A549 (cell line): Measurements from ENCODE around the gene VOPP1. TPM values are rescaled to one million over a fixed set of nuclear protein-coding genes. Genes with fewer than 3 reads are reported as not detected.

Experiments used
- ATAC-seq, 2 experiments: fragments of 200-7000 bp in 1 of 2; fragments of >200 bp in 1 of 2; cut with Nextera tagmentation in 1 of 2; cut with Tn5 transposase in 1 of 2; 3 replicates each; pipeline versions ENCODE4 v1.8.0 to v1.9.1; 2018 to 2020; ENCODE audit warnings: mild to moderate bottlenecking in 1 of 2, moderate library complexity in 1 of 2
- CTCF ChIA-PET: fragments of 300-600 bp; sonication (Branson Sonifier 250); formaldehyde crosslinking; extraction: SDS; loops from one replicate; lab custom pipeline; 2021; ENCODE audit warnings: antibody characterized with exemption, inconsistent platforms; lab: Yijun Ruan, JAX
- POLR2A ChIA-PET: fragments of 350-600 bp; formaldehyde crosslinking; extraction: SDS; loops from one replicate; lab custom pipeline; 2021; ENCODE audit warnings: antibody characterized with exemption, inconsistent platforms; lab: Yijun Ruan, JAX
- DNase-seq, 2 experiments: peaks; one replicate each; pipeline versions ENCODE4 v3.0.0 to v3.0.0-alpha.2; 2011 to 2016; ENCODE audit warnings: low read depth in 1 of 2, low spot score in 1 of 2
- FAIRE-seq: peaks from 2 replicates; lab custom pipeline; 2011; peaks lifted over from hg19 to GRCh38; lab: Jason Lieb, UNC
- H3K27ac ChIP-seq, 2 experiments: fragments of >200 bp; sonication (Bioruptor Twin); formaldehyde crosslinking; 3 replicates each; pipeline ENCODE4 v1.5.1; 2016 to 2017
- H3K4me1 ChIP-seq: fragments of >200 bp; sonication (Bioruptor Twin); formaldehyde crosslinking; 3 replicates; pipeline ENCODE4 v1.6.1; 2016
- H3K4me2 ChIP-seq: fragments of >200 bp; sonication (Bioruptor Twin); formaldehyde crosslinking; 3 replicates; pipeline ENCODE4 v1.6.1; 2016
- H3K4me3 ChIP-seq: fragments of >200 bp; sonication (Bioruptor Twin); formaldehyde crosslinking; 3 replicates; pipeline ENCODE4 v1.5.1; 2016
- H3K9me3 ChIP-seq: fragments of >200 bp; sonication (Bioruptor Twin); formaldehyde crosslinking; 3 replicates; pipeline ENCODE4 v1.6.1; 2016
- ATOH8 ChIP-seq: fragments of 250-450 bp; sonication (Bioruptor Pico); IDR thresholded peaks from 2 replicates; pipeline ENCODE4 v1.5.0; 2020; ENCODE audit warnings: low read depth, mild to moderate bottlenecking, moderate library complexity
- BHLHE40 ChIP-seq: IDR thresholded peaks from 2 replicates; pipeline ENCODE4 v1.6.1; 2012; ENCODE audit warnings: low read depth, low read length, inconsistent platforms
- CBX2 ChIP-seq: fragments of 200-600 bp; sonication (generic); IDR thresholded peaks from 2 replicates; pipeline ENCODE4 v1.6.1; 2016; ENCODE audit warnings: low read depth, mild to moderate bottlenecking, borderline replicate concordance
- CTCF ChIP-seq: fragments of >200 bp; sonication (Bioruptor Twin); formaldehyde crosslinking; IDR thresholded peaks from 3 replicates; pipeline ENCODE4 v1.5.1; 2016
- EP300 ChIP-seq, 2 experiments: fragments of >200 bp; sonication (Bioruptor Twin); formaldehyde crosslinking; IDR thresholded peaks; 2 replicates in 1 of 2; 3 replicates in 1 of 2; pipeline ENCODE4 v1.6.1; 2016 to 2017
- GATA3 ChIP-seq: IDR thresholded peaks from 2 replicates; pipeline ENCODE4 v1.6.1; 2012; ENCODE audit warnings: borderline replicate concordance
- HDAC2 ChIP-seq: fragments of 200-600 bp; sonication (generic); IDR thresholded peaks from 2 replicates; pipeline ENCODE4 v1.6.1; 2016
- HES2 ChIP-seq: fragments of >200 bp; sonication (Bioruptor Twin); formaldehyde crosslinking; IDR thresholded peaks from 2 replicates; pipeline ENCODE4 v1.6.1; 2016
- JUN ChIP-seq, 2 experiments: fragments of >200 bp; sonication (Bioruptor Twin); formaldehyde crosslinking; IDR thresholded peaks; 2 replicates in 1 of 2; 3 replicates in 1 of 2; pipeline ENCODE4 v1.6.1; 2016 to 2017
- MAFK ChIP-seq: fragments of 450-650 bp; IDR thresholded peaks from 2 replicates; pipeline ENCODE4 v1.6.1; 2014; ENCODE audit not compliant: partially characterized antibody
- MAX ChIP-seq: IDR thresholded peaks from 2 replicates; pipeline ENCODE4 v1.6.1; 2012
- MAZ ChIP-seq: fragments of 150-350 bp; IDR thresholded peaks from 2 replicates; pipeline ENCODE4 v1.6.1; 2014; ENCODE audit warnings: antibody characterized with exemption, low read depth, low read length, borderline replicate concordance
- PHF8 ChIP-seq: fragments of 200-600 bp; sonication (generic); IDR thresholded peaks from 2 replicates; pipeline ENCODE4 v1.6.1; 2016; ENCODE audit warnings: low read depth, mild to moderate bottlenecking, antibody characterized with exemption, moderate library complexity, borderline replicate concordance
- POLR2AphosphoS2 ChIP-seq: conservative IDR thresholded peaks from 2 replicates; pipeline ENCODE4 v1.6.1; 2012; ENCODE audit warnings: low read length, improper control_type of control experiment, inconsistent platforms
- RAD21 ChIP-seq, 2 experiments: fragments of >200 bp in 1 of 2; sonication (Bioruptor Twin) in 1 of 2; formaldehyde crosslinking in 1 of 2; IDR thresholded peaks in 1 of 2; conservative IDR thresholded peaks in 1 of 2; 2 replicates in 1 of 2; 3 replicates in 1 of 2; pipeline ENCODE4 v1.6.1; 2012 to 2018; ENCODE audit warnings: inconsistent platforms in 1 of 2
- RFX5 ChIP-seq: fragments of 450-650 bp; IDR thresholded peaks from 2 replicates; pipeline ENCODE4 v1.7.1; 2014; ENCODE audit warnings: antibody characterized with exemption, mild to moderate bottlenecking, moderate library complexity
- RNF2 ChIP-seq: fragments of 200-600 bp; sonication (generic); IDR thresholded peaks from 2 replicates; pipeline ENCODE4 v1.6.1; 2016; ENCODE audit warnings: low read depth, mild to moderate bottlenecking, antibody characterized with exemption, moderate library complexity, borderline replicate concordance
- SMC3 ChIP-seq: fragments of >200 bp; sonication (Bioruptor Twin); formaldehyde crosslinking; IDR thresholded peaks from 3 replicates; pipeline ENCODE4 v1.6.1; 2018; ENCODE audit warnings: inconsistent platforms
- WGBS: methylation state at CpG from one replicate; pipeline ENCODE4 v1.1.6; 2017; ENCODE audit errors: missing lambda C conversion rate; 5-methylcytosine and 5-hydroxymethylcytosine counted together
- polyA plus RNA-seq, 4 experiments: library from polyadenylated mRNA; depleted of rRNA in 3 of 4; stranded (reverse); fragments of >200 nt; fragmentation: RNase III in 1 of 4; extraction: RNeasy Plus Mini Kit Qiagen cat#74134 plus additional on column Dnase treatment in 1 of 4; gene quantifications; 2 replicates in 3 of 4; 3 replicates in 1 of 4; pipeline ENCODE4 v1.2.3, GENCODE V29; 2011 to 2017

Gene VOPP1
- polyA plus RNA-seq, 2 of the 4 experiments (the other 2 are of a cell fraction) = 68.1 to 73.4 TPM

- 0 out of 6 replicates have a peak overlapping the region, but pooled peaks of 1 of the 2 experiments have one; percentile 27 for H3K27ac ChIP-seq
- DNase-seq = no peak
Measured at GRCh38 chr7:55574051-55574717, 1.9 kb upstream of the VOPP1 start.

GRCh38 chr7:55573234-55573900, 1.1 kb upstream of the VOPP1 start:
- WGBS = 72% methylated on average over 9 of the region's 9 CpGs
- Histone ChIP-seq H3K4me3 (peak overlapping the region; percentile 63), H3K4me1 (peaks cover 33% of the 10 kb centered on the region), H3K9me3 (no peaks in the 10 kb centered on the region), H3K4me2 (peak overlapping the region; percentile 91), H3K27ac (peak overlapping the region; percentile 77 to 98)
- ChIA-PET POLR2A (interaction anchor here (1.2 to 1.4 kb wide), 2 partner anchors 208 kb away, joined by 3 to 5 read pairs; partner anchors contain the start of gene LANCL2), CTCF (interaction anchor here (0.6 to 2.0 kb wide), 5 partner anchors 10 to 544 kb away, joined by 3 to 8 read pairs (median 3); no protein-coding TSS in a partner anchor)
- no peak for FAIRE-seq
- no peak for TF ChIP-seq JUN (IDR thresholded peaks at IDR 0.05)
- TF ChIP-seq CTCF = no peak
- no peak for TF ChIP-seq POLR2AphosphoS2
- TF ChIP-seq ATOH8 = no peak
- TF ChIP-seq GATA3 = no peak
- no peak for TF ChIP-seq RAD21 (conservative IDR thresholded peaks at IDR 0.05 in 1 of 2, IDR thresholded peaks at IDR 0.05 in 1 of 2)
- TF ChIP-seq RFX5 = no peak
- TF ChIP-seq EP300 (IDR thresholded peaks at IDR 0.05) = no peak
- TF ChIP-seq BHLHE40 = no peak
- TF ChIP-seq MAZ = no peak
- no peak for TF ChIP-seq HDAC2
- no peak for TF ChIP-seq CBX2
- no peak for TF ChIP-seq PHF8
- no peak for TF ChIP-seq RNF2
- TF ChIP-seq MAX = no peak
- no peak for TF ChIP-seq HES2
- DNase-seq = no peak
- ATAC-seq = peak in 1 of 2 experiments; percentile 1; a peak in 2 of 6 replicates

More at GRCh38 chr7:55574051-55574717, 1.9 kb upstream of the VOPP1 start:
- no peaks in the 10 kb centered on the region for H3K9me3 ChIP-seq
- ATAC-seq = no peak
- WGBS = 56% methylated on average over 3 of the region's 3 CpGs
- no peak for FAIRE-seq
- peaks cover 30% of the 10 kb centered on the region for H3K4me1 ChIP-seq
- no peak overlapping the region for H3K4me2 ChIP-seq
- H3K4me3 ChIP-seq = no peak overlapping the region
- ChIA-PET CTCF (interaction anchor here (1.2 to 2.0 kb wide), 3 partner anchors 19 to 390 kb away, joined by 3 to 8 read pairs (median 4); no protein-coding TSS in a partner anchor), POLR2A (interaction anchor here (1.4 kb wide), 1 partner anchor 208 kb away, joined by 3 read pairs; no protein-coding TSS in a partner anchor)
- TF ChIP-seq SMC3 = no peak
- TF ChIP-seq MAFK = peak; percentile 23
